Measurements from ENCODE around the gene KLHL29. TPM values are rescaled to one million over a fixed set of nuclear protein-coding genes. Genes with fewer than 3 reads are reported as not detected.

KLHL29 gene
- total RNA-seq, 1 donor from 2014 or later, result 5.5 TPM

GRCh38 chr2:23618794-23619530 is 234.0 kb downstream of the KLHL29 start:
- peaks cover 5% of the 10 kb centered on the region for H3K36me3 Mint-ChIP-seq (ENCODE audit: low read depth, unreplicated experiment)
- peaks cover 9% of the 10 kb centered on the region for H3K4me1 Mint-ChIP-seq (ENCODE audit: low read depth, unreplicated experiment)
- Histone ChIP-seq H3K4me2 (ENCODE audit: low read length) (no peak overlapping the region), H3K27ac (ENCODE audit: low read depth, low read length) (no peak overlapping the region), H3K27me3 (ENCODE audit: insufficient read depth, low read length) (peaks cover 7% of the 10 kb centered on the region), H3K79me2 (ENCODE audit: insufficient read depth, low read length) (no peaks in the 10 kb centered on the region), H2AFZ (ENCODE audit: low read depth, low read length) (no peak overlapping the region), H3K4me3 (ENCODE audit: insufficient read depth, low read depth, low read length) (no peak overlapping the region), H3K9me3 (ENCODE audit: insufficient read depth, low read depth, low read length) (no peaks in the 10 kb centered on the region), H3K36me3 (ENCODE audit: insufficient read depth, low read length) (no peaks in the 10 kb centered on the region), H4K20me1 (ENCODE audit: insufficient read depth, low read length) (peaks cover 3% of the 10 kb centered on the region), H3K9ac (ENCODE audit: low read length) (no peak overlapping the region), H3K4me1 (ENCODE audit: insufficient read depth, low read length) (no peaks in the 10 kb centered on the region)
- H3K27ac Mint-ChIP-seq (ENCODE audit: unreplicated experiment), result no peak overlapping the region
- no peak for TF ChIP-seq EZH2 (IDR thresholded peaks at IDR 0.05; ENCODE audit: insufficient read depth, low read length)
- no peak for TF ChIP-seq CTCF (IDR thresholded peaks at IDR 0.05; ENCODE audit: insufficient read depth, low read depth, low read length)
- no peak for FAIRE-seq
- peak; percentile 7 for DNase-seq (ENCODE audit: low read depth)
- H3K4me3 Mint-ChIP-seq (ENCODE audit: unreplicated experiment), result no peak overlapping the region
- peaks cover 4% of the 10 kb centered on the region for H3K9me3 Mint-ChIP-seq (ENCODE audit: unreplicated experiment)
- peaks cover 80% of the 10 kb centered on the region for H3K27me3 Mint-ChIP-seq (ENCODE audit: low read depth, unreplicated experiment)

- H3K4me1 Mint-ChIP-seq (ENCODE audit: low read depth, unreplicated experiment), result peaks cover 9% of the 10 kb centered on the region
- H3K4me1 ChIP-seq (ENCODE audit: insufficient read depth, low read length), result no peaks in the 10 kb centered on the region
- H3K27me3 Mint-ChIP-seq (ENCODE audit: low read depth, unreplicated experiment), result peaks cover 76% of the 10 kb centered on the region
- H3K9ac ChIP-seq (ENCODE audit: low read length), result no peak overlapping the region
- DNase-seq (ENCODE audit: low read depth) (no peak), FAIRE-seq (no peak)
- no peak overlapping the region for H3K27ac Mint-ChIP-seq (ENCODE audit: unreplicated experiment)
- no peak overlapping the region for H3K4me3 ChIP-seq (ENCODE audit: insufficient read depth, low read depth, low read length)
- peaks cover 7% of the 10 kb centered on the region for H3K27me3 ChIP-seq (ENCODE audit: insufficient read depth, low read length)
- H4K20me1 ChIP-seq (ENCODE audit: insufficient read depth, low read length), result peaks cover 3% of the 10 kb centered on the region
- H3K4me2 ChIP-seq (ENCODE audit: low read length), result no peak overlapping the region
- no peak overlapping the region for H2AFZ ChIP-seq (ENCODE audit: low read depth, low read length)
- peaks cover 6% of the 10 kb centered on the region for H3K9me3 ChIP-seq (ENCODE audit: insufficient read depth, low read depth, low read length)
- H3K36me3 ChIP-seq (ENCODE audit: insufficient read depth, low read length), result no peaks in the 10 kb centered on the region
- no peak overlapping the region for H3K4me3 Mint-ChIP-seq (ENCODE audit: unreplicated experiment)
- TF ChIP-seq CTCF (IDR thresholded peaks at IDR 0.05; ENCODE audit: insufficient read depth, low read depth, low read length) (no peak), EZH2 (IDR thresholded peaks at IDR 0.05; ENCODE audit: insufficient read depth, low read length) (no peak)
- H3K9me3 Mint-ChIP-seq (ENCODE audit: unreplicated experiment), result peaks cover 9% of the 10 kb centered on the region
- H3K79me2 ChIP-seq (ENCODE audit: insufficient read depth, low read length), result no peaks in the 10 kb centered on the region
- H3K27ac ChIP-seq (ENCODE audit: low read depth, low read length), result no peak overlapping the region
- H3K36me3 Mint-ChIP-seq (ENCODE audit: low read depth, unreplicated experiment), result peaks cover 7% of the 10 kb centered on the region
Measured at GRCh38 chr2:23619941-23620340, 235.0 kb downstream of the KLHL29 start.

GRCh38 chr2:23620841-23621341 is 235.9 kb downstream of the KLHL29 start:
- Histone ChIP-seq H3K36me3 (ENCODE audit: insufficient read depth, low read length) (no peaks in the 10 kb centered on the region), H3K4me2 (ENCODE audit: low read length) (no peak overlapping the region), H4K20me1 (ENCODE audit: insufficient read depth, low read length) (peaks cover 3% of the 10 kb centered on the region), H3K9ac (ENCODE audit: low read length) (no peak overlapping the region), H3K9me3 (ENCODE audit: insufficient read depth, low read depth, low read length) (peaks cover 10% of the 10 kb centered on the region), H3K4me1 (ENCODE audit: insufficient read depth, low read length) (no peaks in the 10 kb centered on the region), H3K4me3 (ENCODE audit: insufficient read depth, low read depth, low read length) (no peak overlapping the region), H2AFZ (ENCODE audit: low read depth, low read length) (no peak overlapping the region), H3K27me3 (ENCODE audit: insufficient read depth, low read length) (peaks cover 7% of the 10 kb centered on the region), H3K27ac (ENCODE audit: low read depth, low read length) (no peak overlapping the region), H3K79me2 (ENCODE audit: insufficient read depth, low read length) (no peaks in the 10 kb centered on the region)
- DNase-seq (ENCODE audit: low read depth) (peak; percentile 14), FAIRE-seq (no peak)
- Mint-ChIP-seq H3K27ac (ENCODE audit: unreplicated experiment) (no peak overlapping the region), H3K4me1 (ENCODE audit: low read depth, unreplicated experiment) (peaks cover 9% of the 10 kb centered on the region), H3K4me3 (ENCODE audit: unreplicated experiment) (no peak overlapping the region), H3K36me3 (ENCODE audit: low read depth, unreplicated experiment) (peaks cover 6% of the 10 kb centered on the region), H3K27me3 (ENCODE audit: low read depth, unreplicated experiment) (peaks cover 76% of the 10 kb centered on the region), H3K9me3 (ENCODE audit: unreplicated experiment) (peaks cover 9% of the 10 kb centered on the region)
- no peak for TF ChIP-seq EZH2 (IDR thresholded peaks at IDR 0.05; ENCODE audit: insufficient read depth, low read length)
- TF ChIP-seq CTCF (IDR thresholded peaks at IDR 0.05; ENCODE audit: insufficient read depth, low read depth, low read length), result no peak
